Lower leg skin (tissue), 4 donors: ENCODE data around the gene RAD9A. TPM values are rescaled to one million over a fixed set of nuclear protein-coding genes. Genes with fewer than 3 reads are reported as not detected.

Source experiments
- DNase-seq, 2 donors: peaks; one replicate each; pipeline ENCODE4 v3.0.0-alpha.2; 2019; ENCODE audit warnings: low spot score in 2 of 2
- H3K4me3 ChIP-seq: fragments of 200-600 bp; sonication (generic); 2 replicates; pipeline ENCODE4 v1.5.1; 2017; ENCODE audit warnings: mild to moderate bottlenecking, low read depth; ENCODE audit not compliant: poor library complexity, severe bottlenecking
- CTCF ChIP-seq, 3 donors: fragments of 450-650 bp; IDR thresholded peaks; one replicate each; pipeline ENCODE4 v1.5.1; 2016; ENCODE audit warnings: antibody characterized with exemption in 3 of 3, mild to moderate bottlenecking in 3 of 3, moderate library complexity in 2 of 3
- POLR2A ChIP-seq, 2 donors: fragments of 450-650 bp; IDR thresholded peaks; one replicate each; pipeline ENCODE4 v1.6.1; 2016 to 2017; ENCODE audit warnings: antibody characterized with exemption in 2 of 2, mild to moderate bottlenecking in 1 of 2, moderate library complexity in 1 of 2
- WGBS, 2 donors: methylation state at CpG; one replicate each; pipeline ENCODE4 v1.1.5; 2018; 5-methylcytosine and 5-hydroxymethylcytosine counted together
- intact Hi-C: fragments of 100-400 bp; cut with DNase I; formaldehyde crosslinking; loops from one replicate; pipeline ENCODE4 v1.15.0; 2023; ENCODE audit warnings: low total_unique reads
- total RNA-seq, 4 donors: library from RNA; depleted of rRNA; stranded (reverse); fragments of >200 nt; gene quantifications; one replicate each; pipeline ENCODE4 v1.1.0, GENCODE V29; 2016

RAD9A gene
- total RNA-seq, 4 donors from 2014 or later, result 24.9 to 28.5 (median 27.2) TPM

GRCh38 chr11:67369275-67369674 is 22.5 kb upstream of the RAD9A start:
- TF ChIP-seq POLR2A (IDR thresholded peaks at IDR 0.05), result no peak
- no peak for TF ChIP-seq CTCF (IDR thresholded peaks at IDR 0.05)

GRCh38 chr11:67369801-67370284 is 21.9 kb upstream of the RAD9A start:
- WGBS, 2 donors, result 59 to 62% methylated on average over 12 of the region's 12 CpGs
- TF ChIP-seq POLR2A (IDR thresholded peaks at IDR 0.05) (no peak), CTCF (IDR thresholded peaks at IDR 0.05) (no peak)
- no peak overlapping the region for H3K4me3 ChIP-seq
- DNase-seq, result no peak
- intact Hi-C loops, result no loop called here

More at GRCh38 chr11:67369275-67369674, 22.5 kb upstream of the RAD9A start:
- WGBS, 2 donors, result 87 to 94% methylated on average over 8 of the region's 8 CpGs
- intact Hi-C loops, result no loop called here
- no peak overlapping the region for H3K4me3 ChIP-seq
- no peak for DNase-seq

GRCh38 chr11:67370351-67371076 is 21.3 kb upstream of the RAD9A start:
- 51 to 58% methylated on average over 12 to 14 of the region's 14 CpGs for WGBS, 2 donors
- intact Hi-C loops, result no loop called here
- TF ChIP-seq POLR2A (IDR thresholded peaks at IDR 0.05), result no peak
- no peak for TF ChIP-seq CTCF (IDR thresholded peaks at IDR 0.05)
- DNase-seq, result no peak
- no peak overlapping the region for H3K4me3 ChIP-seq

GRCh38 chr11:67371189-67371910 is 20.4 kb upstream of the RAD9A start:
- no peak overlapping the region for H3K4me3 ChIP-seq
- WGBS, 2 donors, result 41 to 42% methylated on average over 8 of the region's 8 CpGs
- no peak for DNase-seq
- TF ChIP-seq POLR2A (IDR thresholded peaks at IDR 0.05), result no peak
- TF ChIP-seq CTCF (IDR thresholded peaks at IDR 0.05), result peak in 1 of 3 donors; percentile 31
- intact Hi-C loops, result no loop called here

- TF ChIP-seq CTCF (IDR thresholded peaks at IDR 0.05) (no peak), POLR2A (IDR thresholded peaks at IDR 0.05) (no peak)
- DNase-seq, result no peak
- WGBS, 2 donors, result 17 to 18% methylated on average over 15 to 16 of the region's 16 CpGs
- H3K4me3 ChIP-seq, result no peak overlapping the region
- intact Hi-C loops, result no loop called here
Observed at GRCh38 chr11:67371911-67372320, 19.9 kb upstream of the RAD9A start.
